PFSK-1 (cell line): ENCODE results near the gene FADS1.

Experiments
- FOXP2 ChIP-seq: optimal IDR thresholded peaks from 2 replicates; pipeline ENCODE3; 2011; ENCODE audit warnings: borderline replicate concordance, control low read depth, inconsistent platforms; ENCODE audit not compliant: insufficient read depth; ENCODE audit errors: extremely low read length, extremely low read depth
- POLR2AphosphoS5 ChIP-seq: IDR thresholded peaks from 2 replicates; pipeline ENCODE4 v1.6.1; 2012; ENCODE audit warnings: low read depth, mild to moderate bottlenecking, control low read depth, low read length, moderate library complexity
- SIN3A ChIP-seq: IDR thresholded peaks from 2 replicates; pipeline ENCODE4 v1.6.1; 2012; ENCODE audit warnings: mild to moderate bottlenecking, low read length, moderate library complexity, borderline replicate concordance; ENCODE audit not compliant: insufficient read depth
- TAF1 ChIP-seq: IDR thresholded peaks from 2 replicates; pipeline ENCODE4 v1.6.1; 2012; ENCODE audit warnings: low read length, control low read depth, borderline replicate concordance; ENCODE audit not compliant: insufficient read depth
- TF ChIP-seq, protein P1 (sequence below), 2 experiments: IDR thresholded peaks; 2 replicates each; pipeline versions ENCODE4 v1.6.1 to v1.8.0; 2011 to 2012; ENCODE audit warnings: low read depth in 2 of 2, low read length in 2 of 2, control low read depth in 1 of 2, inconsistent platforms in 1 of 2, mild to moderate bottlenecking in 1 of 2, moderate library complexity in 1 of 2; ENCODE audit not compliant: insufficient read depth in 1 of 2

The FADS1 gene

GRCh38 chr11:61838921-61839320 lies 22.1 kb upstream of the FADS1 start:
- TF ChIP-seq, protein P1, sequence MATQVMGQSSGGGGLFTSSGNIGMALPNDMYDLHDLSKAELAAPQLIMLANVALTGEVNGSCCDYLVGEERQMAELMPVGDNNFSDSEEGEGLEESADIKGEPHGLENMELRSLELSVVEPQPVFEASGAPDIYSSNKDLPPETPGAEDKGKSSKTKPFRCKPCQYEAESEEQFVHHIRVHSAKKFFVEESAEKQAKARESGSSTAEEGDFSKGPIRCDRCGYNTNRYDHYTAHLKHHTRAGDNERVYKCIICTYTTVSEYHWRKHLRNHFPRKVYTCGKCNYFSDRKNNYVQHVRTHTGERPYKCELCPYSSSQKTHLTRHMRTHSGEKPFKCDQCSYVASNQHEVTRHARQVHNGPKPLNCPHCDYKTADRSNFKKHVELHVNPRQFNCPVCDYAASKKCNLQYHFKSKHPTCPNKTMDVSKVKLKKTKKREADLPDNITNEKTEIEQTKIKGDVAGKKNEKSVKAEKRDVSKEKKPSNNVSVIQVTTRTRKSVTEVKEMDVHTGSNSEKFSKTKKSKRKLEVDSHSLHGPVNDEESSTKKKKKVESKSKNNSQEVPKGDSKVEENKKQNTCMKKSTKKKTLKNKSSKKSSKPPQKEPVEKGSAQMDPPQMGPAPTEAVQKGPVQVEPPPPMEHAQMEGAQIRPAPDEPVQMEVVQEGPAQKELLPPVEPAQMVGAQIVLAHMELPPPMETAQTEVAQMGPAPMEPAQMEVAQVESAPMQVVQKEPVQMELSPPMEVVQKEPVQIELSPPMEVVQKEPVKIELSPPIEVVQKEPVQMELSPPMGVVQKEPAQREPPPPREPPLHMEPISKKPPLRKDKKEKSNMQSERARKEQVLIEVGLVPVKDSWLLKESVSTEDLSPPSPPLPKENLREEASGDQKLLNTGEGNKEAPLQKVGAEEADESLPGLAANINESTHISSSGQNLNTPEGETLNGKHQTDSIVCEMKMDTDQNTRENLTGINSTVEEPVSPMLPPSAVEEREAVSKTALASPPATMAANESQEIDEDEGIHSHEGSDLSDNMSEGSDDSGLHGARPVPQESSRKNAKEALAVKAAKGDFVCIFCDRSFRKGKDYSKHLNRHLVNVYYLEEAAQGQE (IDR thresholded peaks at IDR 0.05; ENCODE audit: insufficient read depth in 1 of 2, low read depth in 2 of 2, low read length in 2 of 2): no peak
- TF ChIP-seq TAF1: no peak
- no peak for TF ChIP-seq SIN3A
- no peak for TF ChIP-seq POLR2AphosphoS5

- no peak for TF ChIP-seq TAF1
- TF ChIP-seq FOXP2: no peak
- TF ChIP-seq SIN3A: no peak
- TF ChIP-seq POLR2AphosphoS5: no peak
- TF ChIP-seq, protein P1 (IDR thresholded peaks at IDR 0.05; ENCODE audit: insufficient read depth in 1 of 2, low read depth in 2 of 2, low read length in 2 of 2): no peak
Observed at GRCh38 chr11:61838501-61838900, 21.7 kb upstream of the FADS1 start.

DNA sequence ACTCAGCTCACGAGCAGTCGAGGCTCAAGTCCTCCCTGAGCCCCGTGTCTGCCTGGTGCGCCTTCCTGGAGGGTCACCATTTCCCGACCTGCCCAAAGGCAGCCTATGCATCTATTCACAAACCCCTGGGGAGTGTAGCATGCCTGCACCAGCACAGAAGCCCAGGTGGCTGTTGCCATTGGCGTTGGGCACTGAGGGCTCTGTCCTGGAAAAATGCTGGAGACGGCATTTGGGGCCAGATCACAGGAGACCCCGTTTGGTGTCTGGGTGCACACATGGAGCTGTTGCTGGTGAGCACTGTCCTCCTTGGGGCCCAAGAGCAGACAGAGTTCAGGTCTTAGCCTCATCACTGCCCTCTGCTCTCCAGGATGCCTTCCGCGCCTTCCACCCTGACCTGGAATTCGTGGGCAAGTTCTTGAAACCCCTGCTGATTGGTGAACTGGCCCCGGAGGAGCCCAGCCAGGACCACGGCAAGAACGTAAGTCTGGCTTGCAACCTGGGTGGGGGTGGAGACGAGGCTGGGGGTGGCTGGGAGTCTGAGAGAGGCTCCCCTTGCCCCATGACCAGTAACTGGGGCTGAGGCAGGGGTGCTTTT lies 20.7 kb upstream of the FADS1 start:
- TF ChIP-seq POLR2AphosphoS5 (no peak), TAF1 (no peak), FOXP2 (no peak), SIN3A (no peak)
- TF ChIP-seq, protein P1 (IDR thresholded peaks at IDR 0.05; ENCODE audit: insufficient read depth in 1 of 2, low read depth in 2 of 2, low read length in 2 of 2): no peak

GRCh38 chr11:61836193-61836592 lies 19.4 kb upstream of the FADS1 start:
- TF ChIP-seq POLR2AphosphoS5 (no peak), TAF1 (no peak), FOXP2 (no peak), SIN3A (no peak)
- TF ChIP-seq, protein P1 (IDR thresholded peaks at IDR 0.05; ENCODE audit: insufficient read depth in 1 of 2, low read depth in 2 of 2, low read length in 2 of 2): no peak
